K562 (cell line): Measurements from ENCODE around the gene TNIK. TPM values are rescaled to one million over a fixed set of nuclear protein-coding genes. Genes with fewer than 3 reads are reported as not detected.

ENCODE experiments used
- CHAMP1 ChIP-seq: fragments of 450-650 bp; IDR thresholded peaks from 2 replicates; pipeline ENCODE4 v1.6.1; 2016; ENCODE audit warnings: mild to moderate bottlenecking
- ELK3 ChIP-seq: fragments of 450-650 bp; formaldehyde crosslinking; IDR thresholded peaks from 2 replicates; pipeline ENCODE4 v1.4.0; 2020; ENCODE audit warnings: mild to moderate bottlenecking
- EZH2 ChIP-seq: IDR thresholded peaks from 2 replicates; pipeline ENCODE4 v1.6.1; 2012; ENCODE audit warnings: low read depth, mild to moderate bottlenecking, inconsistent platforms, low read length, borderline replicate concordance
- MCM2 ChIP-seq: fragments of 450-650 bp; IDR thresholded peaks from 2 replicates; pipeline ENCODE4 v1.6.1; 2017; ENCODE audit warnings: low read depth, mild to moderate bottlenecking
- NCOA2 ChIP-seq, 2 experiments: fragments of 450-650 bp; IDR thresholded peaks; 2 replicates each; pipeline ENCODE4 v1.6.1; 2018; ENCODE audit warnings: mild to moderate bottlenecking in 2 of 2, moderate library complexity in 1 of 2; ENCODE audit not compliant: partially characterized antibody in 2 of 2
- STAT6 ChIP-seq: sonication (generic); formaldehyde crosslinking; IDR thresholded peaks from 2 replicates; pipeline ENCODE4 v1.8.1; 2023; ENCODE audit warnings: mild to moderate bottlenecking, missing genetic modification reagents
- polyA plus RNA-seq, 8 experiments: library from polyadenylated mRNA; depleted of rRNA in 4 of 8; stranded (reverse) in 5 of 8; unstranded in 3 of 8; fragments of >200 nt; fragmentation: Nextera tagmentation in 2 of 8; fragmentation: Illumina TruSeq in 1 of 8; extraction: Ambion mirVana in 2 of 8; extraction: Trizol in 1 of 8; gene quantifications; 2 replicates each; pipeline versions ENCODE4 v1.2.1 to v1.2.3, GENCODE V29; 2011 to 2014; ENCODE audit warnings: inconsistent platforms in 1 of 8, missing spikeins in 1 of 8
- total RNA-seq, 7 experiments: library from RNA; depleted of rRNA in 6 of 7; stranded (reverse); fragments of >200 nt in 6 of 7; fragmentation: Illumina TruSeq in 2 of 7; extraction: Trizol in 2 of 7; gene quantifications; 2 replicates each; pipeline versions ENCODE4 v1.2.1 to v1.2.3, GENCODE V29; 2011 to 2021; ENCODE audit warnings: low replicate concordance in 1 of 7

The TNIK gene
- total and polyA plus RNA-seq, 9 of the 15 experiments (the other 6 are each of a cell fraction or from before 2014, with no cell fraction given), result 6.6 to 39.0 (median 24.7) TPM

- TF ChIP-seq STAT6 (no peak), NCOA2 (IDR thresholded peaks at IDR 0.05; ENCODE audit: partially characterized antibody in 2 of 2) (no peak), ELK3 (no peak), EZH2 (no peak), CHAMP1 (no peak), MCM2 (no peak)
Observed at GRCh38 chr3:171086914-171087313, 373.3 kb downstream of the TNIK start (continued).
